ENCODE data around the gene TMEM74B.

GRCh38 chr20:1164871-1165270 is 19.9 kb downstream of the TMEM74B start:
- TF ChIP-seq CTCF (IDR thresholded peaks at IDR 0.05 in 8 of 11, conservative IDR thresholded peaks at IDR 0.05 in 3 of 11) (no peak), POLR2AphosphoS5 (IDR thresholded peaks at IDR 0.05) (no peak)

All from spleen (tissue), 7 donors.